HEK293 (cell line): ENCODE data around the gene ROR2.

ENCODE experiments used
- AEBP2 ChIP-seq: fragments of 450-650 bp; formaldehyde crosslinking; IDR thresholded peaks from 2 replicates; pipeline ENCODE4 v1.5.1; 2016; ENCODE audit warnings: missing biosample characterization, missing genetic modification characterization, borderline replicate concordance
- CTCF ChIP-seq: fragments of 450-650 bp; formaldehyde crosslinking; IDR thresholded peaks from 2 replicates; pipeline ENCODE4 v1.5.1; 2016; ENCODE audit warnings: missing biosample characterization, missing genetic modification characterization
- KLF16 ChIP-seq: fragments of 450-650 bp; formaldehyde crosslinking; IDR thresholded peaks from 2 replicates; pipeline ENCODE4 v1.5.1; 2017; ENCODE audit warnings: missing biosample characterization, missing genetic modification characterization

- no peak for TF ChIP-seq KLF16 (tag by site-specific recombination)
- TF ChIP-seq CTCF = no peak
- no peak for TF ChIP-seq AEBP2 (tag by site-specific recombination)
These were observed 294.4 kb downstream of the ROR2 start for GRCh38 chr9:91655658-91656057.
